HFFc6 (cell line): ENCODE measurements around the gene AQP7. TPM values are rescaled to one million over a fixed set of nuclear protein-coding genes. Genes with fewer than 3 reads are reported as not detected.
"Not testable (repeated sequence)": the region's sequence is repeated elsewhere in the genome, so short reads cannot be mapped to it uniquely, and the experiment has no call there.

Experiments used
- DNase-seq: peaks from one replicate; pipeline ENCODE4 v3.0.0-alpha.2; 2018
- H3K27ac Mint-ChIP-seq: 2 replicates; pipeline ENCODE4 v1.8.0; 2020; ENCODE audit warnings: mild to moderate bottlenecking, mixed read lengths
- H3K27me3 Mint-ChIP-seq: 2 replicates; pipeline ENCODE4 v1.8.0; 2021; ENCODE audit warnings: mild to moderate bottlenecking, moderate library complexity, mixed read lengths; ENCODE audit not compliant: insufficient read depth
- H3K36me3 Mint-ChIP-seq: 2 replicates; pipeline ENCODE4 v1.8.0; 2021; ENCODE audit warnings: low read depth, mixed read lengths
- H3K4me1 Mint-ChIP-seq: 2 replicates; pipeline ENCODE4 v1.8.0; 2020; ENCODE audit warnings: low read depth, mixed read lengths
- H3K4me3 Mint-ChIP-seq: 2 replicates; pipeline ENCODE4 v1.8.0; 2020; ENCODE audit warnings: mild to moderate bottlenecking, moderate library complexity, mixed read lengths
- H3K9me3 Mint-ChIP-seq: 2 replicates; pipeline ENCODE4 v1.8.0; 2020; ENCODE audit warnings: mild to moderate bottlenecking, mixed read lengths
- total RNA-seq, 6 experiments: library from RNA; stranded (reverse); fragmentation: NEBNext Ultra II Directional; extraction: Animal tissue kit (Norgen Biotek cat#: 25700); gene quantifications; 2 replicates in 1 of 6; 3 replicates in 5 of 6; pipeline ENCODE4 v1.2.3, GENCODE V29; 2021
- TF ChIP-seq, protein P1 (sequence below): fragments of 200-600 bp; sonication (generic); IDR thresholded peaks from 2 replicates; pipeline ENCODE4 v1.5.0; 2021; ENCODE audit warnings: antibody characterized with exemption, mild to moderate bottlenecking

Gene AQP7
- total RNA-seq, 6 experiments from 2014 or later = not detected

DNA sequence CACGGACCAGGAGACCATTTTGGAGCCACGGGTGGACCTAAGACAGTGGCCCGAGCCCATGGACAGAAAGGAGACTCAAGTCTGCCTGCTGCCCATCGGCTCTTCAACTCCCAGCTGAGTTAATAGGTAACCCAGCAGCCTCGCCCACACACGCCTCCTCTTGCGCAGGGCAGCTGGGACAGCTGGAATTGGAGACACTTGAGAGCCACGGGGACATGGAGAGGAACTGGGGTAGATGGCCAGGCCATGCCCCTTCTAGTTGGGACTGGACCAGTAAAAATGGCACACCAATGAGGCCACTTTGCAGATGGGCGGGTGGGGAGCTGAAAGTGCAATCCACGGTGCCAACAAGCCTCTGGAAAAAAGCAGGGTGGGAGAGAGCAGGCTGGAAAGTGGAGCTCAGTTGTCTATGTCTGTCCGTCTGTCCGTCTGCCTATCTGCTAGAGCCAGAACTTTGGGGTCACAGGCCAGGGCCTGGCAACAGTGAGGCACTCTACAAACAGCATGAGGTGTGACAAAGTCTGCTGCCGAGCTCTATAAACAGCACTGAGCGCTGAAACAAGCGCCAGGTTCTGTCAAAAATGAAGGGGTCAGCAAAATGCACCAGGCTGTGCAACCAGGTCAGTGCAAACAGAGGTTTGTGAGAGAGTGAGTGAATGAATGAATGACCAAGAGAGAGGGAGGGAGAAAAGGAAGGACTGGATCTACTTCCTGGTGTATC, 7.0 kb downstream of the AQP7 start:
- DNase-seq, H3K4me3 Mint-ChIP-seq, H3K27ac Mint-ChIP-seq, H3K36me3 Mint-ChIP-seq, H3K9me3 Mint-ChIP-seq: not testable (repeated sequence)
- peaks cover 20% of the 10 kb centered on the region for H3K27me3 Mint-ChIP-seq
- H3K4me1 Mint-ChIP-seq = peaks cover 24% of the 10 kb centered on the region

DNA sequence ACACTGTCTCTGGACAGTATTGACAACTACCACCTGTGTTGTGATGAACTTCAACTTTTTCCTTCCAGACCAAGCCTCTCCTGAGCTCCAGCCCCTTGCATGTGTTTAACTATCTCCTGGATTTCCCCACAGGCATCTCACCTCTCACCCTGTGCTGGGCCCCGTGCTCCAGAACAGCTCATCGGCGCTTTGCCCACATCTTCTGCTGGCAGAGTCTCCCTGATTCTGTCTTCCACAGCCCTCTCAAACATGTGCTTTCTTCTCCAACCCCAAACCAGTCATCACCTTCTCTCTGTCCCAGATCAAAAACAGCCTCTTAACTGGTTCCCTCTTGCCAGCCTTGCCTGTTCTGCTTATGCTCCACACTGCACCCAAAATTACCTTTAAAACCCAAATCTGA, 8.4 kb downstream of the AQP7 start:
- H3K9me3 Mint-ChIP-seq, DNase-seq, H3K27ac Mint-ChIP-seq, H3K36me3 Mint-ChIP-seq, H3K4me3 Mint-ChIP-seq: not testable (repeated sequence)
- Mint-ChIP-seq H3K4me1 (peaks cover 29% of the 10 kb centered on the region), H3K27me3 (peaks cover 14% of the 10 kb centered on the region)

DNA sequence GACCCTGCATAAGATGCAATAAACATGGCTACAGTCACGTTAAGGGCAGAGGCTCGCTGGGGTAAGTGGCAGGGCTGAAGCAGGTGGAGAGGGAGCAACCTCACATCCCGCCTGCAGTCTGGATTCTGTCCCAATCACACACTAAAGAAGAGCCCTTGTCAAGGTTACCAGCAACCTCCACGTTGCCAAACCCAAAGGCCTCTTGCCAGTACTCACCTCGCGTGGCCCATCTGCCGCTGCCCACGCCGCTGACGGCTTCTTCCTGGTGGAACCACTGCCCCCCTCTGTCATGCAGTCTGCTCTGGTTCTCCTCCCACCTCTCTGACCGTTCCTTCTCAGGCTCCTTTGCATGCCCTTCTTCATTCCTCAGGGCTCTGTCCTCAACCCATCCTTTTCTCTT, 8.8 kb downstream of the AQP7 start:
- TF ChIP-seq, protein P1, sequence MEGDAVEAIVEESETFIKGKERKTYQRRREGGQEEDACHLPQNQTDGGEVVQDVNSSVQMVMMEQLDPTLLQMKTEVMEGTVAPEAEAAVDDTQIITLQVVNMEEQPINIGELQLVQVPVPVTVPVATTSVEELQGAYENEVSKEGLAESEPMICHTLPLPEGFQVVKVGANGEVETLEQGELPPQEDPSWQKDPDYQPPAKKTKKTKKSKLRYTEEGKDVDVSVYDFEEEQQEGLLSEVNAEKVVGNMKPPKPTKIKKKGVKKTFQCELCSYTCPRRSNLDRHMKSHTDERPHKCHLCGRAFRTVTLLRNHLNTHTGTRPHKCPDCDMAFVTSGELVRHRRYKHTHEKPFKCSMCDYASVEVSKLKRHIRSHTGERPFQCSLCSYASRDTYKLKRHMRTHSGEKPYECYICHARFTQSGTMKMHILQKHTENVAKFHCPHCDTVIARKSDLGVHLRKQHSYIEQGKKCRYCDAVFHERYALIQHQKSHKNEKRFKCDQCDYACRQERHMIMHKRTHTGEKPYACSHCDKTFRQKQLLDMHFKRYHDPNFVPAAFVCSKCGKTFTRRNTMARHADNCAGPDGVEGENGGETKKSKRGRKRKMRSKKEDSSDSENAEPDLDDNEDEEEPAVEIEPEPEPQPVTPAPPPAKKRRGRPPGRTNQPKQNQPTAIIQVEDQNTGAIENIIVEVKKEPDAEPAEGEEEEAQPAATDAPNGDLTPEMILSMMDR = no peak
- Mint-ChIP-seq H3K9me3 (no peaks in the 10 kb centered on the region), H3K27ac (no peak overlapping the region), H3K4me3 (no peak overlapping the region), H3K4me1 (peaks cover 29% of the 10 kb centered on the region), H3K36me3 (no peaks in the 10 kb centered on the region), H3K27me3 (peaks cover 13% of the 10 kb centered on the region)
- no peak for DNase-seq

DNA sequence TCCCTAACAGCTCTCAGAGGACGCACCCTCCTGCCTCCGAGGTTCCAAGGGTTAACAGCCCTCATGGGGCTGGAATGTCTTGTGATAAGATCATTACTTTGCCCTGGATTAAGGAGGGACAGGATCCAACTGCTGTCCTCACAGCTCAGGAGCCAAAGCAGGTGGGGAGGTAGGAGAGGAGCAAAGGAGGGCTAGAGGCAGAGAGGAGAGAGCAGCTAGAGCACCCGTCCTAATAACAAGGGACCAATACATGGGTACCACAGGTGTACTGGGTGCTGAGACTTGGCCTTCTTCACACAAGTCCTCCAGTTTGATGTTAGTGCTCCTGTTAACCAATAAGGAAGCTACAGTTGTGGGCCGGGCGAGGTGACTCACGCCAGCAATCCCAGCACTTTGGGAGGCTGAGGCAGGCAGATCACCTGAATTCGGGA, 9.8 kb downstream of the AQP7 start:
- H3K4me3 Mint-ChIP-seq, DNase-seq, H3K36me3 Mint-ChIP-seq, H3K9me3 Mint-ChIP-seq: not testable (repeated sequence)
- H3K27me3 Mint-ChIP-seq = peaks cover 13% of the 10 kb centered on the region
- H3K4me1 Mint-ChIP-seq = peaks cover 29% of the 10 kb centered on the region
- peak overlapping the region; percentile 21; the same call in 1 of the 2 replicates for H3K27ac Mint-ChIP-seq

DNA sequence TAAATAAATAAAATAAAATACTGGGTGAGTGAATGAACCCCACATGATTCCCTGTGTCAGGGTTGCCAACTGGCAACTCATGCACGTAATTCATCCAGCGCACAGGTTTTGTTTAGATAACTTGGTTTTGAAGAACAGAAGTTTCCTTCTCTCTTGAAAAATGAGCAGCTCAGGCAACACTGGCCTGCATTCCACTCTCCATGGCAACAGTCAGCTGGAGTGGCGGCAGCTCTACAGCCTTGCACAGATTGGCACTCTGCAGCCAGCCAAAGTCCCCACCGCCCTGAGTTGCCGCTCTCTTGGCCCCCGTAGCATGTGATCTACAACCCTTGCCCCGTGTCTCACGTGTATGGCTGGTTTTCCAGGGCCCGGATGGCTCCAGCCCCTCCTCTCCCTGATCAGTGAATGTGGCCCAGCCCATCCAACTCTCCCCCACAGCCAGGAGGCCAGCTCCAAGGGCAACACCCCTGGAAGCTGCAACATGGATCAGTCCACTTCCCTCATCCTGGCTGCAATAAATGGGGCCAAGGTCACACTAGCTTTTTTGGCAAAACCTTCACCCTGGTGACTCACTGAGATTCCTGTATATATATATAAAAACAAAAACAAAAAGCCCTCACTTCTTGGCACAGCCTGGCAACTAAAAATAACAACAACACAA, 11.1 kb downstream of the AQP7 start:
- Mint-ChIP-seq H3K4me3 (peak overlapping the region; percentile 69), H3K27ac (peak overlapping the region; percentile 93), H3K27me3 (peaks cover 13% of the 10 kb centered on the region), H3K4me1 (peaks cover 29% of the 10 kb centered on the region)
- H3K9me3 Mint-ChIP-seq, H3K36me3 Mint-ChIP-seq: not testable (repeated sequence)
- peak; percentile 98 for DNase-seq

DNA sequence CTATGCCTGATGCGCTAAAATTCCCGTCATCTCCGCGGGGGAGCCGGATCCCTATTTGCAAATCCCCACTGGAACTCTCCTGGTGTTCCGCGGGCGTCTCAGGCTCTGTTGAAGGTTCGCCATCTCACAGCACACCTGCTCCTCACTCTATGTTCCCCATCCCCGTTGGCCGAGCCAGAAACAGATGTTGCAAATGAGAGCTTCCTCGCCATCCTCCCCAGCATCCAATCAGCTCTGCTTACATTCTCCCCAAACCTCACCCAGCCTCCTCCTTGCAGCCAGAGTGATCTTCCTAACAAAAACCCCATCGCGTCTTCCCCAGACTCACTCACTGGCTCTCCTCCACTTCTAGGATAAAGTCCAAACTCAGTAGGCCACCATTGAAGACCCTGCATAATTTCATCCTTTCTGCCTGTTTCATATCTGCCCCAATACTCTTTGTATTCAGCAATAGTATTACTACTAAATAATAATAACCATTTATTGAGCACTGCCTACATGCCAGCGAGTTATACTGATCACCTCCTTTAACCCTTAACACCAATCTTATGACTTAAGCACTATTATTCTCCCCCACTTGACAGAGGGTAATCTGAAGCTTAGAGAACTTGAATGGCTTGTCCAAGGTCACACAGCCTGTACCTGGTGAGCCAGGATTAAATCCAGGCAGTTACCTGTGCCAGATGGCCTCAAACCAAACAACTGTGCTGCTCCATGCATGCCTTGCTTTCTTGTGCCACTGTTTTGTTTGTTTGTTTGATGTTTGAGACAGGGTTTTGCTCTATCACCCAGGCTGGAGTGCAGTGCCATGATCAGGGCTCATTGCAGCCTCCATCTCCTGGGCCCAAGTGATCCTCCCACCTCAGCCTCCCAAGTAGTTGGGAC, 14.0 kb downstream of the AQP7 start:
- H3K27ac Mint-ChIP-seq = no peak overlapping the region
- peaks cover 20% of the 10 kb centered on the region for H3K4me1 Mint-ChIP-seq
- no peaks in the 10 kb centered on the region for H3K36me3 Mint-ChIP-seq
- no peaks in the 10 kb centered on the region for H3K9me3 Mint-ChIP-seq
- TF ChIP-seq, protein P1 = no peak
- no peak overlapping the region for H3K4me3 Mint-ChIP-seq
- H3K27me3 Mint-ChIP-seq = peaks cover 7% of the 10 kb centered on the region
- DNase-seq = no peak

DNA sequence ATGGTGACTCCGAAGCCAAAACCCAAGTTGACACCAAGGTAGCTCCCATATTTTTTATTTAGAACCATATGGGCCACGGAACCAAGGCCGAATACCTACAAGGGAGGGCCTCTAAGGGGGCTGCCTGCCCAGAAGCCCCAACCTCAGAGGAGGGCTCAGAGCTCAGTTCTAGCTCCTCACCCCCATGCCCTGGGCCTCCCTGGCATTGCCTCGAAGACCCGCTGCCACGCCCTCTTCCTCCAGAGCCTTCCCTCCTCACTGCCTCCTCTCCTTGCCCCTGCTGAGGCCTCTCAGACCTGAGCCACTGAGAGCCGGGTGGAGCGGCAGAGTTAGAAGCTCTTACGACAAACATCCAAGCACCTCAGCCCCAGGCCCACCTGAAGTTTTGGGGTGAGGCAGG, 15.4 kb downstream of the AQP7 start:
- H3K27me3 Mint-ChIP-seq, H3K36me3 Mint-ChIP-seq, DNase-seq, H3K27ac Mint-ChIP-seq, H3K9me3 Mint-ChIP-seq, H3K4me3 Mint-ChIP-seq: not testable (repeated sequence)
- H3K4me1 Mint-ChIP-seq = peaks cover 20% of the 10 kb centered on the region

DNA sequence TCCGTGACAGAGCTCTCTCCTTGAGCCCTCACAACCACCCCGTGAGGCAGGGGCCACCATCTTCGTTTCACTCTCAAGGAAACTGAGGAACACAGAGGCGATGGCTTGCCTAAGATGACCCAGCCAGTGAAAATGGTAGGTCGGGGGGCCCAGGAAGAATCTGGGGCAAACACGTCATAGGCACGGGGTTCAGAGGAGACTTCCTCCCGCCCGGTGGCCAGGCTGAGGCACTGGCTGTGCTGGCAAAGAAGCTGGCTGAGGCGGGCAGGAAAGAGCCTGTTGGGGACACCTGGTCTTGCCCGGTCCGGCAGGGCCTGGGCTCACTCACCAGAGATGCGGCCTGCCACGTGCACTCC, 15.7 kb downstream of the AQP7 start:
- not testable (repeated sequence) for H3K9me3 Mint-ChIP-seq, H3K27ac Mint-ChIP-seq, H3K4me3 Mint-ChIP-seq, DNase-seq, H3K36me3 Mint-ChIP-seq, H3K27me3 Mint-ChIP-seq
- peaks cover 16% of the 10 kb centered on the region for H3K4me1 Mint-ChIP-seq

DNA sequence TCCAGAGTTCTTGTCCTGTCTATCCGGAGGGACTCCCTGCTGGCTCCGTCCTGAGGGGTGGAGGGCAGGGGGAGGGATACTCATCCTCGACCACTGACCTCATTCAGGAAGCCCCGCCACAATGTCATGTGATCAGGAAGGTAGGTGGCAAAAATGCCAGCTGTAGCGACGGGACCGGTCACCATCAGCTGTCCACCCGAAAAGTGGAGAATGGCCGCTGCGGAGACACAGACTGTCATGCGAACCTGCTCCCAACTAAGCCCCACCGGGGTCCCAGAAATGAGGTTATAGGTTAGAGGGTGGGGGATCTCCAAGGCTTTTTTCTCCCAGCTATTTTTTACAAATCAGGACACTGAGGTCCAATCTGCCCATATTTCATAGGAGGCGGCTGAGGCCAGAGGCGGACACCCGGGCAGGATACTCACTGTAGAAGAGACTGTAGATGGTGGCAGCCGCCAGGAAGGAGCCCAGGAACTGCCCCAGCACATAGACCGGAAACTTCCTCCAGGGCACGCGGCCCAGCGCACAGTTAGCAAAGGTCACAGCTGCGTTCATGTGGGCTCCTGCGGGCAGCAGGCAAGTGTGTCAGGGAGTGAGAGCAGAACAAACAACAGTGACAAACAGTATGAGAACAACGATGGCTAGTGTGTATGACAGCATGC, 16.3 kb downstream of the AQP7 start:
- H3K27me3 Mint-ChIP-seq, H3K4me3 Mint-ChIP-seq, H3K36me3 Mint-ChIP-seq, H3K27ac Mint-ChIP-seq, DNase-seq, H3K9me3 Mint-ChIP-seq: not testable (repeated sequence)
- peaks cover 11% of the 10 kb centered on the region for H3K4me1 Mint-ChIP-seq

DNA sequence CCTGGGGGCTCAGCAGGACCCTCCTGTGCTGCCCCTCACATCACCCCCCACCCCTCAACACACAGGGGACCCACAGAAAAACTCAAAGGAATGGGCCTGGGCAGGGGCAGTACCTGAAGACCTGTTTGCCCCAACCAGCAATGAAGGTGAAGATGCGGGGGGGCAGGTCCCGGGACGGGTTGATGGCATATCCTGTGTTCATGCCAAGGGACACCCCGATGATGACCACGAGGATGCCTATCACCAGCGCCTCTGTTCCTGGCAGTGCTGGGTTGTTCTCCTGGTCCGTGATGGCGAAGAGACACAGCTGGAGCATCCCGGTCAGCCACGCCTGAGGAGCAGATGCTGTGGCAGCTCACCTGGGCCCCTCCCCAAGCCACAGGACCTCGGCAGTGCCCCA, 16.8 kb downstream of the AQP7 start:
- H3K4me1 Mint-ChIP-seq, H3K9me3 Mint-ChIP-seq, H3K27me3 Mint-ChIP-seq, H3K36me3 Mint-ChIP-seq, H3K4me3 Mint-ChIP-seq, DNase-seq, H3K27ac Mint-ChIP-seq: not testable (repeated sequence)

DNA sequence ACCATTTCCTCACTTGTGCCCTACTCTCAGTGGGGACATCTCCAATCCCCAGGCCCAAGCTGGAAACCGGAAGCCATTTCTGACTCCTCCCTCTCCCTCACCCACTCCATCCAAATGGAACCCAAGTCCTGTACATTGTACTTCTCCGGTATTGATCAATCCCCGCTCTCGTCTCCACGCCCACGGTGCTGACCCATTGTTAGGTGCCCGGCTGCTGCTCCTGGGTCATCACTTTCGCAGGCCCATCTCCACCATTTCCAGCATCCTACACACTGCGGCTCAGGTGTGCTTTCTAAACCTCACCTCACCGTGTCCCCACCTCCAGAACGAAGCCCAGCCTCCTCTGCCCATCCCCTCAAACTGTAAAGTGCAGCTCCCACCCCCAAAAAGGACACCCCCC, 19.0 kb downstream of the AQP7 start:
- H3K27ac Mint-ChIP-seq, H3K27me3 Mint-ChIP-seq, H3K36me3 Mint-ChIP-seq, H3K9me3 Mint-ChIP-seq, H3K4me3 Mint-ChIP-seq, H3K4me1 Mint-ChIP-seq, DNase-seq: not testable (repeated sequence)
